Osteoblast (primary cell): ENCODE measurements around the gene AKR1B15. TPM values are rescaled to one million over a fixed set of nuclear protein-coding genes. Genes with fewer than 3 reads are reported as not detected.
A peak's percentile ranks its signal among the peaks of the same experiment; 100 is the strongest.

Experiments
- DNase-seq: peaks from one replicate; pipeline ENCODE4 v3.0.0; 2011; ENCODE audit warnings: low spot score, mixed read lengths; ENCODE audit not compliant: insufficient read length; ENCODE audit errors: missing footprints
- H2AFZ ChIP-seq: 2 replicates; pipeline ENCODE4 v1.6.0; 2011; ENCODE audit warnings: mild to moderate bottlenecking, low read length
- H3K27ac ChIP-seq: 2 replicates; pipeline ENCODE4 v1.5.1; 2011; ENCODE audit warnings: mild to moderate bottlenecking, low read depth, low read length, moderate library complexity
- H3K27me3 ChIP-seq: 2 replicates; pipeline ENCODE4 v1.6.0; 2012; ENCODE audit warnings: mild to moderate bottlenecking, control low read depth, inconsistent platforms, low read length, moderate library complexity; ENCODE audit not compliant: insufficient read depth
- H3K36me3 ChIP-seq: 2 replicates; pipeline ENCODE4 v1.5.1; 2011; ENCODE audit warnings: mild to moderate bottlenecking, low read length, control low read depth, moderate library complexity; ENCODE audit not compliant: insufficient read depth
- H3K4me1 ChIP-seq: 2 replicates; pipeline ENCODE4 v1.5.1; 2011; ENCODE audit warnings: mild to moderate bottlenecking, low read length, control low read depth, moderate library complexity; ENCODE audit not compliant: insufficient read depth
- H3K4me2 ChIP-seq: 2 replicates; pipeline ENCODE4 v1.6.0; 2011; ENCODE audit warnings: mild to moderate bottlenecking, low read length; ENCODE audit not compliant: insufficient read depth
- H3K4me3 ChIP-seq: fragments of 200-600 bp; sonication (generic); 3 replicates; pipeline ENCODE4 v1.5.1; 2012; ENCODE audit warnings: mild to moderate bottlenecking, low read length, inconsistent platforms; ENCODE audit not compliant: insufficient read depth
- H3K79me2 ChIP-seq: 2 replicates; pipeline ENCODE4 v1.6.0; 2012; ENCODE audit warnings: mild to moderate bottlenecking, low read length, control low read depth, inconsistent platforms; ENCODE audit not compliant: insufficient read depth
- H3K9me3 ChIP-seq: 2 replicates; pipeline ENCODE4 v1.5.1; 2011; ENCODE audit warnings: low read depth, low read length, control low read depth
- H4K20me1 ChIP-seq: 2 replicates; pipeline ENCODE4 v1.6.0; 2012; ENCODE audit warnings: mild to moderate bottlenecking, low read length, control low read depth; ENCODE audit not compliant: insufficient read depth
- CTCF ChIP-seq: IDR thresholded peaks from 2 replicates; pipeline ENCODE4 v1.5.1; 2011; ENCODE audit warnings: mild to moderate bottlenecking, low read depth, low read length, moderate library complexity; ENCODE audit errors: extremely low read depth
- total RNA-seq: library from RNA; depleted of rRNA; stranded (reverse); fragments of >200 nt; gene quantifications from 2 replicates; pipeline ENCODE4 v1.2.3, GENCODE V29; 2012

The AKR1B15 gene
- total RNA-seq, 1 donor: 0.36 TPM

GRCh38 chr7:134619627-134620331 is 70.9 kb downstream of the AKR1B15 start:
- no peak for TF ChIP-seq CTCF
- H3K36me3 ChIP-seq: no peaks in the 10 kb centered on the region
- DNase-seq: peak; percentile 80
- no peaks in the 10 kb centered on the region for H3K79me2 ChIP-seq
- no peaks in the 10 kb centered on the region for H4K20me1 ChIP-seq
- H3K4me3 ChIP-seq: peak overlapping the region; percentile 7
- H3K27me3 ChIP-seq: no peaks in the 10 kb centered on the region
- H3K27ac ChIP-seq: peak overlapping the region; percentile 98
- peak overlapping the region; percentile 60 for H3K4me2 ChIP-seq
- H3K9me3 ChIP-seq: no peaks in the 10 kb centered on the region
- H3K4me1 ChIP-seq: peaks cover 39% of the 10 kb centered on the region
- H2AFZ ChIP-seq: no peak overlapping the region

- Histone ChIP-seq H3K79me2 (no peaks in the 10 kb centered on the region), H3K4me3 (no peak overlapping the region), H3K27me3 (no peaks in the 10 kb centered on the region), H3K4me1 (peaks cover 34% of the 10 kb centered on the region), H3K9me3 (no peaks in the 10 kb centered on the region), H2AFZ (no peak overlapping the region), H4K20me1 (no peaks in the 10 kb centered on the region), H3K27ac (no peak overlapping the region), H3K4me2 (no peak overlapping the region), H3K36me3 (no peaks in the 10 kb centered on the region)
- TF ChIP-seq CTCF: no peak
- DNase-seq: no peak
Observed at GRCh38 chr7:134622303-134622995, 73.5 kb downstream of the AKR1B15 start.

- no peak overlapping the region for H2AFZ ChIP-seq
- H3K27ac ChIP-seq: no peak overlapping the region
- H3K4me1 ChIP-seq: peaks cover 30% of the 10 kb centered on the region
- no peaks in the 10 kb centered on the region for H3K36me3 ChIP-seq
- no peak for DNase-seq
- H4K20me1 ChIP-seq: no peaks in the 10 kb centered on the region
- TF ChIP-seq CTCF: no peak
- no peaks in the 10 kb centered on the region for H3K9me3 ChIP-seq
- no peaks in the 10 kb centered on the region for H3K79me2 ChIP-seq
- H3K27me3 ChIP-seq: no peaks in the 10 kb centered on the region
- H3K4me2 ChIP-seq: no peak overlapping the region
- no peak overlapping the region for H3K4me3 ChIP-seq
Observed at GRCh38 chr7:134623193-134623592, 74.3 kb downstream of the AKR1B15 start.

- H3K79me2 ChIP-seq: no peaks in the 10 kb centered on the region
- no peak for DNase-seq
- no peaks in the 10 kb centered on the region for H4K20me1 ChIP-seq
- H2AFZ ChIP-seq: no peak overlapping the region
- no peaks in the 10 kb centered on the region for H3K27me3 ChIP-seq
- H3K4me1 ChIP-seq: peaks cover 15% of the 10 kb centered on the region
- H3K27ac ChIP-seq: peak overlapping the region; percentile 64
- no peak overlapping the region for H3K4me2 ChIP-seq
- H3K9me3 ChIP-seq: no peaks in the 10 kb centered on the region
- no peak overlapping the region for H3K4me3 ChIP-seq
- H3K36me3 ChIP-seq: no peaks in the 10 kb centered on the region
- TF ChIP-seq CTCF: no peak
Observed at GRCh38 chr7:134625550-134625949, 76.6 kb downstream of the AKR1B15 start.
